HG03521 (cell line): ENCODE data around the gene TTC23.
A peak's percentile ranks its signal among the peaks of the same experiment; 100 is the strongest.

Source experiments
- ATAC-seq: cut with Tn5 transposase; IDR thresholded peaks from one replicate; pipeline ENCODE4 v1.9.1; 2021; ENCODE audit warnings: mild to moderate bottlenecking, moderate library complexity; ENCODE audit not compliant: unreplicated experiment

TTC23 gene

DNA sequence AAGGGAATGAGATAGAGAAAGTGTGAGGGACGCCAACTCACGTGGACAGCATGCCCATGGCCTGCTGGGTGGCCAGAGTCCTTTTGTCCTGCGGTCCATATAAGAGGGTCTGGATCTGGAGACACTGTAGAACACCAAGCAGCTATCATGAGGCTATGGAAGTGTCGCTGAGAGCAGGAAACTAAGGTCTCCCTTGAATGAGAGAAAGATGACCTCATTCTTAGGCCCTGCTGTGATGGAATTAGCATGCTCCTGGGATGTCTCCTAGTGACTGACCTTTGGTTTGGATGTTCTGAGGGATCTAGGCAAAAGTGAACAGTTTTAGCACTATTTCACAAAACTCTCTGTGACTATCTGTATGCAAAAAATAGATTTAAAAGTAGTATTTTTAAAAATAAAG is 110.1 kb downstream of the TTC23 start:
- ATAC-seq: no peak

GRCh38 chr15:99138491-99138982 is 110.8 kb downstream of the TTC23 start:
- ATAC-seq: no peak

DNA sequence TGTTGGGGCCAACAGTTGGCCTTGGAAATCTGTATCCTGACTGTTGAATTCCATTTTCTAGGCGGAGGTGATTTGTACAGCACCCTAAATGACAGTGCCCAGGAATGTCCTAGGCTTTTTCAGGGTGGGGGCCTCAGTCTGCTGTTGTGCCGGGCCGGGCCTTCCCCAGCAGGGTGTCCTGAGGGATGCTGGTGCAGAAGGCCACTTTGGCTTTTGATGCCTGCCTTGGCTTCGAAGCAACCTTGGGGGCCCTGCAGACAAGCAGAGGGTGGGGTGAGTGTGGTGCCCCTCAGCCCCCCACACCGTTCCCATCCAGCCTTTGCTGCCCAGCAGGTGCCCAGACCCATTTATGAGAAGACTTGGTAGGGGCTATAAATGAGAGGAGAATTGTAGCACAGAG is 111.5 kb downstream of the TTC23 start:
- no peak for ATAC-seq

DNA sequence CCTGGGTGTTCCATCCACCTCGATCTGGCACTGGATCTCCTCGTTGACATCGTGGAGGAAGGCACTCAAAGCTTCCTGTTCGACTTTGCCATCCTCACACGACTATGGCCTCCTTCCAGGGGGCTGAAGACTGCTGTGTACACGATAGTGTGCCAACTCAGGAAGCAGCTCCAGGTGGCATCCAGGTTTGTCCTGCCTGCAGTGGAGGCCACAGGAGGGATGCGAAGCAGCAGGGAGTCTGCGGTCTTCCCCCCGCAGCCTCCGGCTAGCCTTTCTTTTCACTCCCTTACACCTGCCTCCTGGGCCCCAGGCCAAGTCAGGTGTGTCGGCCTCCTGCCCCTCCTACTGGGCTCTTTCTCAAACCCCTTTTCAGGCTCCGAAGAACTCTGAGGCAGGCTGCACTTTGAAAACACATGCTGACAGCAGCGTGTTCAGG is 112.3 kb downstream of the TTC23 start:
- ATAC-seq: no peak

DNA sequence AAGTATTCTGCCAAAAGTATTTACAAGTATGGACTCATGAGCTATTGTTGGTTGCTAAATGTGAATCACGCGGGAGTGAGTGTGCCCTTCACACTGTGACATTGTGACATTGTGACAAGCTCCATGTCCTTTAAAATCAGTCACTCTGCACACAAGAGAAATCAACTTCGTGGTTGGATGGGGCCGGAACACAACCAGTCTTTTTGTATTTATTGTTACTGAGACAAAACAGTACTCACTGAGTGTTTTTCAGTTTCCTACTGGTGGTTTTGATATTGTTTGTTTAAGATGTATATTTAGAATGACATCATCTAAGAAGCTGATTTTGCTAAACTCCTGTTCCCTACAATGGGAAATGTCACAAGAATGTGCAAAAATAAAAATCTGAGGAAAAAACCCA is 114.2 kb downstream of the TTC23 start:
- peak; percentile 48 for ATAC-seq

GRCh38 chr15:99134317-99134821 is 115.0 kb downstream of the TTC23 start:
- ATAC-seq: no peak

DNA sequence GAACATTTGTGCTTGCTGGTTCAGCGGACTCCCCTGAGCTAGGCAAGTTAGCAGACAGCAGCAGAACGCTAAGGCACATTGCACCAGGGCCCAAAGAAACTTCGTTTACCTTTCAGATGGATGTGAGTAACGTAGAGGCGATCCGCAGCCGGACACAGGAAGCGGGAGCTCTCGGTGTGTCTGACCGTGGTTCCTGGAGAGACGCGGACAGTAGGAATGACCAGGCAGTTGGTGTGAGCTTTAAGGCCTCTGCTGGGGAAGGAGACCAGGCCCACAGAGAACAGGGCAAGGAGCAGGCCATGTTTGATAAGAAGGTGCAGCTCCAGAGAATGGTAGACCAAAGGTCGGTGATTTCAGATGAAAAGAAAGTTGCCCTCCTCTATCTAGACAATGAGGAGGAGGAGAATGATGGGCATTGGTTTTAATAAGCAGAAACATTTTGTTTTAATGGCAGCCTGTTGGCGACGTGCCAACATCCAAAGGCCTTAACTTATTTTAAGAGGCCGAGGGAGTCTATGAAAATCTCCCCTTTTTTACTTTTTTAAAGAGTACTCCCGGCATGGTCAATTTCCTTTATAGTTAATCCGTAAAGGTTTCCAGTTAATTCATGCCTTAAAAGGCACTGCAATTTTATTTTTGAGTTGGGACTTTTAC is 116.6 kb downstream of the TTC23 start:
- ATAC-seq: no peak

- no peak for ATAC-seq
These were observed 117.3 kb downstream of the TTC23 start for GRCh38 chr15:99132122-99132521.

DNA sequence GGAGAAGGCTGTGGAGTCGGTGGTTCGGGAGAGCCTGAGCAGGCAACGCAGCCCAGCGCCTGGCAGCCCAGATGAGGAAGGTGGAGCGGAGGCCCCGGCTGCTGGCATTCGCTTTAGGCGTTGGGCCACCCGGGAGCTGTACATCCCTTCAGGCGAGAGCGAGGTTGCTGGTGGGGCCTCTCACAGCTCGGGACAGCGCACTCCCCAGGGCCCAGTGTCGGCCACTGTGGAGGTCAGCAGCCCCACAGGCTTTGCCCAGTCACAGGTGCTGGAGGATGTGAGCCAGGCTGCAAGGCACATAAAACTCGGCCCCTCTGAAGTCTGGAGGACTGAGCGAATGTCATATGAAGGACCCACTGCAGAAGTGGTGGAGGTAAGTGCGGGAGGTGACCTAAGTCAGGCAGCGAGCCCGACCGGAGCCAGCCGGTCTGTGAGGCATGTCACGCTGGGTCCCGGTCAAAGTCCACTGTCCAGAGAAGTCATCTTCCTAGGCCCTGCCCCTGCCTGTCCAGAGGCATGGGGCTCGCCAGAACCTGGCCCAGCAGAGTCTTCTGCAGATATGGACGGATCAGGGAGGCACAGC is 117.8 kb downstream of the TTC23 start:
- ATAC-seq: no peak

DNA sequence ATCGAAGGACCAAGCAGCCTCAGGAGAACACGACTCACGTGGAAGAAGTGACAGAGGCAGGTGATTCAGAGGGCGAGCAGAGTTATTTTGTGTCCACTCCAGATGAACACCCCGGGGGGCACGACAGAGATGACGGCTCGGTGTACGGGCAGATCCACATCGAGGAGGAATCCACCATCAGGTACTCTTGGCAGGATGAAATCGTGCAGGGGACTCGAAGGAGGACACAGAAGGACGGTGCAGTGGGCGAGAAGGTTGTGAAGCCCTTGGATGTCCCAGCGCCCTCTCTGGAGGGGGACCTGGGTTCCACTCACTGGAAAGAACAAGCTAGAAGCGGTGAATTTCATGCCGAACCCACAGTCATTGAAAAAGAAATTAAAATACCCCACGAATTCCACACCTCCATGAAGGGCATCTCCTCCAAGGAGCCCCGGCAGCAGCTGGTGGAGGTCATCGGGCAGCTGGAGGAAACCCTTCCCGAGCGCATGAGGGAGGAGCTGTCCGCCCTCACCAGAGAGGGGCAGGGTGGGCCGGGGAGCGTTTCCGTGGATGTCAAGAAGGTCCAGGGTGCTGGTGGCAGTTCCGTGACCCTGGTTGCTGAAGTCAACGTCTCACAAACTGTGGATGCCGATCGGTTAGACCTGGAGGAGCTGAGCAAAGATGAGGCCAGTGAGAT is 118.5 kb downstream of the TTC23 start:
- no peak for ATAC-seq

DNA sequence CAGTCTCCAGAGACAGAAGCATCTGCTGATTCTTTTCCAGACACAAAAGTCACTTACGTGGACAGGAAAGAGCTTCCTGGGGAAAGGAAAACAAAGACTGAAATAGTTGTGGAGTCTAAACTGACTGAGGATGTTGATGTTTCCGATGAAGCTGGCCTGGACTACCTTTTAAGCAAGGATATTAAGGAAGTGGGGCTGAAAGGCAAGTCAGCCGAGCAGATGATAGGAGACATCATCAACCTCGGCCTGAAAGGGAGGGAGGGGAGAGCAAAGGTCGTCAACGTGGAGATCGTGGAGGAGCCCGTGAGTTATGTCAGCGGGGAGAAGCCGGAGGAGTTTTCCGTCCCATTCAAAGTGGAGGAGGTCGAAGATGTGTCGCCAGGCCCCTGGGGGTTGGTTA is 119.1 kb downstream of the TTC23 start:
- no peak for ATAC-seq

DNA sequence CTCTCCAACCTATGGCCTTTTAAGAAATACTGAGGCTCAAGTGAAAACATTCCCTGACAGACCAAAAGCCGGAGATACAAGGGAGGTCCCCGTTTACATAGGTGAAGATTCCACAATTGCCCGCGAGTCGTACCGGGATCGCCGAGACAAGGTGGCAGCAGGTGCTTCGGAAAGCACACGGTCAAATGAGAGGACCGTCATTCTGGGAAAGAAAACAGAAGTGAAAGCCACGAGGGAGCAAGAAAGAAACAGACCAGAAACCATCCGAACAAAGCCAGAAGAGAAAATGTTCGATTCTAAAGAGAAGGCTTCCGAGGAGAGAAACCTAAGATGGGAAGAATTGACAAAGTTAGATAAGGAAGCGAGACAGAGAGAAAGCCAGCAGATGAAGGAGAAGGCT is 119.7 kb downstream of the TTC23 start:
- ATAC-seq: no peak

DNA sequence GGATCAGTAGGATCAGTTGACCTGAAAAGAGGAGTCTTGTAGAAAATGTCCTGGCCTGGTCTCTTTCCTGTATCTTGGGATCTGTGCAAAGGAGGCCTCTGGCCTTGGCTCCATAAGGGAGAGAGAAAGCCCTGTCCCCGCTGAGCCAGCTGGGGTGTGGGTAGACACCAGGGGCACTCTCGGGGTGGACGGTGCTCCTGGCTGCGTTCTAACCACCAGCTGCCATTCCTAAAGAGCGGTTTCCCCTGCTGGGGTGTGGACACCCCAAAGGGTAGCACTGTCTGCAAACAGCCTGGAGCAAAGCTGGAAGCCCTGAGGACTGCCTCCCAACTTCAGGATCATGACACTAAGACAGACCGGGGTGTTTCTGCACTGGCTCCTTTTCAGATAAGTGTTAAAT is 121.0 kb downstream of the TTC23 start:
- no peak for ATAC-seq

- no peak for ATAC-seq
These were observed 121.6 kb downstream of the TTC23 start for GRCh38 chr15:99127773-99128172.

GRCh38 chr15:99126930-99127329 is 122.5 kb downstream of the TTC23 start:
- ATAC-seq: no peak

DNA sequence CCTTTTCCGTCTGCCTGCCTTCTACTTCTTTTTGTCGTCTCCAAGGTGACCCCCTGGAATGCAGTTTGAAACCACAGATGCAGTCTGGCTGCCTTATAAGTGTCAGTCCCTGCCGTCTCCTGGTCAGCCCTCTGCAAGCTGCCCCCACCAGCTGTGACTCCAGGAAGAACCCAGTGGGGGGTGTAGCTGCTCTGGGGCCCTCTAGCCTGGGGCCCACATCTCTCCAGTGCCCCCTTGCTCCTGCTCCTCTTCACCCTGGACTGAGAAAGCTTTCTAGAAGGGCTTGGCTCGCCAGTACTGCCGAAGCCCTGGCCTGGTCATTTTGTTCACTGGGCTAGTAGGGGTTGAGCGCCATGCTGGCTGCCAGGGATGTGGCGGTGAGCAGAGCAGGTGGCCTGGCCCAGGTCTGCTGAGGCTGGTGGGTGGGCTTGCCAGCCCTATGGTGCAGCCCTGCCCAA is 123.2 kb downstream of the TTC23 start:
- ATAC-seq: no peak

DNA sequence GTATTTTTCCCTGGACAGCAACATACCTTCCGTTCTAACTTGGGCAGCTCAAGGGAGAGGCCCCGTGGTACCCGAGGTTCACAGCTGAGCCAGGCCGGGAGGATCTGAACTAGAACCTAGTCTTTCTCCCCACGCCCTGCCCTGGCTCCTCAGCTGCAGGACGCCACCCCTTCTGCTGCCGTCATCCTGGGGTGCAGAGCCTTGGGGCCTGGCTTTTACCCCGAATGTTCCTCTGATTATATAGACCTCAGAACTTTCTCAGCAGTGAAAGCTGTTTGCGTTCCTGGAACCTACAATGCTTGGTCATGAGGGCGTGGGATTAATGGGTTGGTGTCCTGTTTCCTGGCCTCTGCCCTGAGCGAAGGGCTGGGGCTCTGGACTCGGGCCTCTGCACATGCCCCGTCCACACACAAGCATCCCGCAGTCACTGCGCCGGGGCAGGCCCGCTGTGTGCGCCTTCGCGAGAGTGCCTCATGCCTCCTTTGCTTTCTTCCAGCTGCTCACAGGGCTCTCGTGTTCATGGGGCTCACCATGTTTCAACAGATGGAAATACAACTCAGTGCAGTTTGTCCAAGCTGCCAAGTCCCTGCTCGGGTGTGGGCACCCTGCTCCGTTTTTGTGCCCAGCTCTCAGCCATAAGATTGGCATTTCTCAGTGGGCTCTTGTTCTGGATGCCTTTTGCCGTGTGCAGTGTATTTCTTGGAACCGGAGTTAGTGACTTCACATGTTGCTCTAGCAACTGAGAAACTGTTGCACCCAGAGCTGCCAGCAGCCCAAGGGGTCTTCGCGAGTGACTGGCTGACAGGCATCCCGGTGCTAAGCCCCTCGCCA is 124.1 kb downstream of the TTC23 start:
- no peak for ATAC-seq

- no peak for ATAC-seq
These were observed 124.7 kb downstream of the TTC23 start for GRCh38 chr15:99124641-99125040.

GRCh38 chr15:99123713-99124451 is 125.5 kb downstream of the TTC23 start:
- no peak for ATAC-seq
